Heart left ventricle (tissue), 13 donors: ENCODE data around the gene HDAC10.

ENCODE experiments used
- CTCF ChIP-seq, 12 donors: fragments of 200-600 bp; sonication (generic) in 4 of 12; IDR thresholded peaks; one replicate each; pipeline versions ENCODE4 v1.5.0 to v1.8.0; 2018 to 2022; ENCODE audit warnings: antibody characterized with exemption in 12 of 12, mild to moderate bottlenecking in 5 of 12
- POLR2A ChIP-seq, 2 donors: fragments of 450-650 bp; IDR thresholded peaks; one replicate each; pipeline ENCODE4 v1.6.1; 2017; ENCODE audit warnings: antibody characterized with exemption in 2 of 2, mild to moderate bottlenecking in 2 of 2, moderate library complexity in 2 of 2
- donor health status: ischemic (EF 13 %, LVEDD 7.1; RV severe dilation, severe dysfunction).
- donor health status: DM: no; HTN: yes; CAD: no.
- donor health status: DM: no; HTN: no; CAD: no.
- donor health status: ischemic (EF 25% LVEDD 6.9; RV normal size, moderate dysfunction).
- donor health status: ischemic (EF 25% LVEDD 5.7; RV mildly dilated, moderate dysfunction).
- donor health status: ischemic (EF 35%, LVEDD 5.7; RV mildly dilated, moderate dysfunction).
- donor health status: nonischemic (EF 11% LVEDD 7.7; RV severe dilation, severe dysfunction).
- donor health status: DM: yes; HTN: yes; CAD: no.
- donor health status: PGD.
- donor health status: ischemic (EF 29% LVEDD 5.4; RV normal size, mild dysfunction).
- donor health status: nonischemic (EF 23%, LVEDD 6.1; RV moderate dilation, normal function).

GRCh38 chr22:50260434-50260800 lies 9.4 kb upstream of the HDAC10 start:
- no peak for TF ChIP-seq CTCF (IDR thresholded peaks at IDR 0.05)
- TF ChIP-seq POLR2A (IDR thresholded peaks at IDR 0.05): no peak
